Esophagus muscularis mucosa (tissue), 4 donors: Measurements from ENCODE around the gene MLC1. TPM values are rescaled to one million over a fixed set of nuclear protein-coding genes. Genes with fewer than 3 reads are reported as not detected.

ENCODE experiments used
- DNase-seq: peaks from one replicate; pipeline ENCODE4 v3.0.0-alpha.2; 2017; ENCODE audit errors: extremely low spot score
- H3K27ac ChIP-seq, 4 donors: fragments of 200-600 bp; sonication (generic); replicated peaks in 1 of 4; 1 replicate in 3 of 4; 2 replicates in 1 of 4; pipeline ENCODE4 v1.5.1; 2016 to 2019; ENCODE audit warnings: mild to moderate bottlenecking in 1 of 4
- H3K27me3 ChIP-seq, 4 donors: fragments of 200-600 bp; sonication (generic); one replicate each; pipeline versions ENCODE4 v1.5.1 to v1.6.0; 2016 to 2019
- H3K36me3 ChIP-seq, 4 donors: fragments of 200-600 bp; sonication (generic); one replicate each; pipeline ENCODE4 v1.5.1; 2016 to 2019
- H3K4me1 ChIP-seq, 4 donors: fragments of 200-600 bp; sonication (generic); one replicate each; pipeline ENCODE4 v1.5.1; 2016 to 2019
- H3K4me3 ChIP-seq, 4 donors: fragments of 200-600 bp; sonication (generic); 1 replicate in 2 of 4; 2 replicates in 2 of 4; pipeline ENCODE4 v1.5.1; 2016 to 2019; ENCODE audit warnings: mild to moderate bottlenecking in 4 of 4, moderate library complexity in 1 of 4
- H3K9me3 ChIP-seq, 4 donors: fragments of 200-600 bp; sonication (generic); 1 replicate in 3 of 4; 2 replicates in 1 of 4; pipeline ENCODE4 v1.5.1; 2016 to 2019
- CTCF ChIP-seq, 3 experiments: fragments of 200-600 bp in 2 of 3; fragments of 450-650 bp in 1 of 3; sonication (generic) in 2 of 3; IDR thresholded peaks; one replicate each; pipeline ENCODE4 v1.5.1; 2017 to 2019; ENCODE audit warnings: antibody characterized with exemption in 3 of 3, mild to moderate bottlenecking in 2 of 3, moderate library complexity in 1 of 3
- EP300 ChIP-seq: sonication (generic); formaldehyde crosslinking; IDR thresholded peaks from one replicate; pipeline ENCODE4 v1.6.1; 2017; ENCODE audit warnings: antibody characterized with exemption
- POLR2A ChIP-seq: fragments of 450-650 bp; IDR thresholded peaks from one replicate; pipeline ENCODE4 v1.6.1; 2017; ENCODE audit warnings: antibody characterized with exemption, moderate library complexity, mild to moderate bottlenecking, low read depth
- POLR2AphosphoS5 ChIP-seq, 2 donors: sonication (generic); formaldehyde crosslinking; IDR thresholded peaks; one replicate each; pipeline ENCODE4 v1.6.1; 2017; ENCODE audit warnings: antibody characterized with exemption in 2 of 2
- whole genome bisulfite sequencing: methylation state at CpG from one replicate; pipeline ENCODE4 v1.1.5; 2018; 5-methylcytosine and 5-hydroxymethylcytosine counted together
- intact Hi-C: fragments of 100-400 bp; cut with DNase I; formaldehyde crosslinking; loops from one replicate; pipeline ENCODE4 v1.15.1; 2023
- total RNA-seq, 4 donors: library from RNA; depleted of rRNA; stranded (reverse); fragments of >200 nt; gene quantifications; one replicate each; pipeline versions ENCODE4 v1.1.0 to v1.2.1, GENCODE V29; 2016

MLC1 gene
- total RNA-seq: under 1 TPM in 3 of 4 donors, not detected in 1; 0.13 to 0.17 (median 0.17) TPM

GRCh38 chr22:50085211-50085972, at the start of gene MLC1:
TSS of gene MLC1 (minus strand) at chr22:50085426. CDS start at chr22:50084902, 524 bp downstream.
- 58% methylated on average over 29 of the region's 29 CpGs for WGBS
- Histone ChIP-seq H3K27ac (no peak within 1 kb of the TSS), H3K36me3 (no peaks in the 10 kb centered on the region), H3K4me1 (no peaks in the 10 kb centered on the region), H3K4me3 (no peak within 1 kb of the TSS), H3K27me3 (peaks cover 0 to 73% (median 10%) of the 10 kb centered on the region in 4 donors), H3K9me3 (peaks cover 0 to 10% (median 5%) of the 10 kb centered on the region in 4 donors)
- intact Hi-C loops: no loop called here
- TF ChIP-seq CTCF (IDR thresholded peaks at IDR 0.05) (no peak), POLR2AphosphoS5 (IDR thresholded peaks at IDR 0.05) (no peak), EP300 (no peak)
- DNase-seq: no peak

- TF ChIP-seq EP300: no peak
- no peak for TF ChIP-seq CTCF (IDR thresholded peaks at IDR 0.05)
- TF ChIP-seq POLR2A: no peak
- TF ChIP-seq POLR2AphosphoS5 (IDR thresholded peaks at IDR 0.05): no peak
- Histone ChIP-seq H3K9me3 (peaks cover 0 to 6% (median 0%) of the 10 kb centered on the region in 4 donors), H3K27ac (no peak overlapping the region), H3K36me3 (no peaks in the 10 kb centered on the region), H3K4me1 (peaks cover 0 to 7% (median 0%) of the 10 kb centered on the region in 4 donors), H3K4me3 (no peak overlapping the region), H3K27me3 (no peaks in the 10 kb centered on the region)
- intact Hi-C loops: no loop called here
- WGBS: 89% methylated on average over 10 of the region's 10 CpGs
- DNase-seq: no peak
Observed at GRCh38 chr22:50134481-50134880, 49.3 kb upstream of the MLC1 start.

GRCh38 chr22:50131894-50132293, 46.7 kb upstream of the MLC1 start:
- Histone ChIP-seq H3K27me3 (peaks cover 0 to 4% (median 0%) of the 10 kb centered on the region in 4 donors), H3K27ac (no peak overlapping the region), H3K4me1 (peaks cover 0 to 6% (median 0%) of the 10 kb centered on the region in 4 donors), H3K36me3 (no peaks in the 10 kb centered on the region), H3K4me3 (no peak overlapping the region), H3K9me3 (peaks cover 0 to 6% (median 0%) of the 10 kb centered on the region in 4 donors)
- DNase-seq: no peak
- TF ChIP-seq POLR2A (no peak), EP300 (no peak), CTCF (IDR thresholded peaks at IDR 0.05) (no peak), POLR2AphosphoS5 (IDR thresholded peaks at IDR 0.05) (no peak)
- WGBS: 90% methylated on average over 4 of the region's 4 CpGs
- intact Hi-C loops: no loop called here

- Histone ChIP-seq H3K27me3 (peaks cover 0 to 9% (median 0%) of the 10 kb centered on the region in 4 donors), H3K36me3 (no peaks in the 10 kb centered on the region), H3K27ac (no peak overlapping the region), H3K9me3 (peaks cover 0 to 6% (median 0%) of the 10 kb centered on the region in 4 donors), H3K4me1 (no peaks in the 10 kb centered on the region), H3K4me3 (no peak overlapping the region)
- WGBS: 91% methylated on average over 10 of the region's 10 CpGs
- intact Hi-C loops: no loop called here
- no peak for TF ChIP-seq POLR2AphosphoS5 (IDR thresholded peaks at IDR 0.05)
- TF ChIP-seq POLR2A: no peak
- no peak for TF ChIP-seq EP300
- no peak for TF ChIP-seq CTCF (IDR thresholded peaks at IDR 0.05)
- DNase-seq: no peak
Observed at GRCh38 chr22:50129121-50129736, 44.0 kb upstream of the MLC1 start.
